Midbrain (tissue), 1 donor: ENCODE measurements around the gene INO80E.

ENCODE experiments used
- DNase-seq: peaks from one replicate; lab custom pipeline; 2025; lab: John Stamatoyannopoulos, UW

Gene INO80E

DNA sequence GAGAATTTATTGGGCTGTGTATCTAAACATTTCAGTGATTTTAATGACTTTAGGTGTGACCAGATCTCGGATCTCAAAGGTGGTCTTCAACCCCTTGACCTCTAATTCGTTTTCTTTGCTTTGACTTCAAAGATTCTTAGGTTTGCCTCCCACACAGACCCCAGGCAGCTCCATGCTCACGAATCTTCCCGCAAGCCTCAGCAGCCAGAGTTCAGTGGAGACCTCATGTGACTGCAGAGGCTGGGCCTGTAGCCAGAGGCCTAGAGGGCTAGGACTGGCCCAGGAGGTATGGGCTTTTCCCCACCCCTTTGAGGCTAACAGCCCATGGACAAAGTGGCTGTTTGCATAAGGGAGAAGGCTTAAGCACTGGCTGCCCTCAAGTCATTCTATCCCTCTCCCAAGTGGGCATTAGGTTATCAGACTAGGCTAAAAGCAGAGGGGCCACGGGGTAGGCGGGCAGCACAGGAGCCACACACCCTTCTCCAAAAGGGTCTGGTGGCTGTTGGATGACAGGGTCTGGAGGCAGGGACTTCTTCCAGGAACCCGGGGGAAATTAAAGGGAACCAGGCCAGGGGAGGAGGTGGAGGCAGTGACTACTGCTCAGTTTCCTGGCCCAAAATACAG lies 3.6 kb upstream of the INO80E start:
- DNase-seq = no peak

- no peak for DNase-seq
These were observed 2.7 kb upstream of the INO80E start for GRCh38 chr16:29993191-29993902.

DNA sequence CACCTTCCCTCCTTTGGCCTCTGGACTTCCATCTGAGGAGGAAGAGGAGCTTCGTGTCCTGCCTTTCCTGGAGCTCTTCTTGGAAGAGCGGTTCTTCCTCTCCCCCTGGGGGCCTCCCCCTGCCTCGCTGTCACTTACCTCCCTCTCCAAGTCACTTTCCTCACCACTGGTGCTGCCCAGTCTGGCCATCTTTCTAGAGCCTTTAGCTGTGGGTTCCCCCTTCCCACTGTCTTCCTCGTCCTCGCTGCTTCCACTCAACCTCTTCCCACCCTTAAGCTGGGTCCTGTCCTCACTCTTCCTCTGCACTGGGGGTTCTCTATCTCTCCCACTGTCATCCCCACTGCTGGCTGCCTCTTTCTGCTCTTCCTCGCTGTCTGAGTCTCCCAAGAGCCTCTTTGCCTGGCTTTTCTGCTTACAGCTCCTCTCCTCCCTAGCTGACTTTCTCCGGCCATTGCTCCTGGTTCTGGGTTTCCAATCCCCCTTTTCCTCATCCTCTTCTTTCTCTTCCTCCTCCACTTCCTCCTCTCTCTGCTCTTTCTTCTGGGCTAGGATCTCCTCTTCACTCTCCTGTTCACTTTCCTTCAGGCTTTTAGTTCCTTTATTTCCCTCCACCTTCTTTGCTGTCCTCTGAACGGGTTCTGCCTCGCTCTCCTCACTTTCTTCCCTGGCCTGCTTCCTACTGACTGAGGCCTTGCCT lies 2.0 kb upstream of the INO80E start:
- DNase-seq = no peak

- no peak for DNase-seq
These were observed 1.3 kb upstream of the INO80E start for GRCh38 chr16:29994600-29995323.

- peak; percentile 87 for DNase-seq
These were observed 624 bp upstream of the INO80E start, which contains the start of gene HIRIP3 for GRCh38 chr16:29995324-29995910. HIRIP3 (minus strand) TSS chr16:29995617; CDS start chr16:29995605, 12 bp downstream.

GRCh38 chr16:29996766-29997250 lies 767 bp downstream of the INO80E start:
- DNase-seq = no peak

- DNase-seq = no peak
These were observed 3.6 kb downstream of the INO80E start for GRCh38 chr16:29999605-30000004.

DNA sequence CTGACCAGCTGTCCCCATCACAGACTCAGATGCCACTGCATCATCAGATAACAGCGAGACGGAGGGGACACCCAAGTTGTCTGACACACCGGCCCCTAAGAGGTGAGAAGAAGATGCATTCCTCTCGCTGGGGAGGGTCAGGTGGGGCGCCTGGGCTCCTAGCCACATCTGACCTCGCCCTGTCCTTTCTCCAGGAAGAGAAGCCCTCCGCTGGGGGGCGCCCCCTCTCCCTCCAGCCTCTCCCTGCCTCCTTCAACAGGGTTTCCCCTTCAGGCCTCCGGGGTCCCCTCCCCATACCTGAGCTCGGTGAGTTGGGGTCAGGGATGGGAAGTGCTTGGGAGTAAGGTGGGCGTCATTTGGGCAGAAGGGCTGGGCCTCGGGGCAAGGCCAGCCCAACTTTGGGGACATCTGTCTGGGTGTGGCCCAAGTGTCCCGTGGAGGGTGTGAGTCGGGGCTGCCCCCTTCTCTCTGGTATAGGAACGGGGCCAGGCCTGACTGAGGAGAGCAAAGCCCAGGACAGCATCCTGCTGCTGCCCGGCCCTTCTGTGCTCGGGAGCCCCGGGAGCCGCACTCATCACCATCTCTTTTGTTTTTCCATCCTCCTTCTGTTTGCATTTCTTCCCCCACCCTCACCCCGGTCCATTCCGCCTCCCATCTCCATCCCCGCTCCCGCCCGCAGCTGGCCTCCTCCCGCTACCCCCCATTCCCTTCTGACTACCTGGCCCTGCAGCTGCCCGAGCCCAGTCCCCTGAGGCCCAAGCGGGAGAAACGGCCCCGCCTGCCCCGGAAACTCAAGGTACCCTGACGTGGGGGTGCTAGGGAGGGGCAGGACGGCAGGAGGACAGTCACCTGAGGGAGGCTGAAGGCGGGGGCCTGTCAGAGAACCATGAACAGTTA lies 4.9 kb downstream of the INO80E start:
- no peak for DNase-seq

DNA sequence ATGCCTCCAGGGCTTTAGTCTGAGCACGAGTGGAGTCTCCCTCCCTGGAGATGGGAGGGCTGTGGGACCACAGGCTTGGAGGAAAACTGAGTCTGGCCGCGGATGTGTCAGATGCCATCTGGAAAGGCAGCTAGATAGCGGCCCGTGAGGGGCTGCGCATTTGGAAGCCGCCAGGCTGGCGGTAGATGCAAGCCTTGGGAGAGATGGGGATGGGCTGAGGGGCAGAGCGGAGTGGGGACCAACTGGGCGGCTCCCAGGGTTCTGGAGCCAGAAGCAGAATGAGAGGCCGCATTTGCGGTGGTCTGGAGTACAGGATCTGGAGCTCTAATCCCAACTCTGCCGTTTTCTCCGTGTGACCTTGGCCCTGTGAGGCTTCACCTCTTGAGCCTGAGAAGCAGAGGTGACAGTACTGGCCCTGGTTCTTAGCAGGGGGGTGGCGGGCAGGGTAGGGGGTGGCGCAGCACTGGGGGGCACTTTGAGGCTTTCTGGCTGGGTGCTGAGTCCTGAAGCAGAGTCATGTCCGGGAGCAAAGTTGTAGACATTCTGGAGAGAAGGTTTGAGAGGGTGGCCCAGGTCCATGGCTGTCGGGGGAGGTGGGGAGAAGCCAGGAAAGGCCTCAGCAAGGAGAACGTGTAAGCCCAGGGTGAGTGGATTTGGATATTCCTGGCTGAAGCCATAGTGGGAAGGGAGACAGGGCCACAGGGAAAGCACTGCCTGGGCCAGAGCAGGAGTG lies 6.7 kb downstream of the INO80E start:
- no peak for DNase-seq

- DNase-seq = no peak
These were observed 7.8 kb downstream of the INO80E start for GRCh38 chr16:30003670-30004423.

DNA sequence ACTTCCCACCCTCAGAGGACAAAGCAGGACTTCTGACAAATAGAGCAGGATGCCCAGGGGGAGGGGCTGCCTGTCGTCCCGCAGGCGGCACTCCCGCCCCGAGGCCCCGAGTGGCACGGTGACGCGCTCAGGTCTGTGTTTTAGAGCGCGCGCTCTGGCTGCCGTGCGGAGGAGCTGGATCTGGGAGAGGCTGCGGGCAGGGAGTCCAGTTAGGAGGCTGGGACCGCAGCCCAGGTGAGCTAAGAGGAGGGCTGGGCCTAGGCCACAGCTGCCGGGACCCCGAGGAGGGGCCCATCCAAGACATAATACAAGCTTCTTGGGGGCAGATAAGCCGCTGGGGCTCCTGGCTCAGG lies 8.4 kb downstream of the INO80E start:
- no peak for DNase-seq

DNA sequence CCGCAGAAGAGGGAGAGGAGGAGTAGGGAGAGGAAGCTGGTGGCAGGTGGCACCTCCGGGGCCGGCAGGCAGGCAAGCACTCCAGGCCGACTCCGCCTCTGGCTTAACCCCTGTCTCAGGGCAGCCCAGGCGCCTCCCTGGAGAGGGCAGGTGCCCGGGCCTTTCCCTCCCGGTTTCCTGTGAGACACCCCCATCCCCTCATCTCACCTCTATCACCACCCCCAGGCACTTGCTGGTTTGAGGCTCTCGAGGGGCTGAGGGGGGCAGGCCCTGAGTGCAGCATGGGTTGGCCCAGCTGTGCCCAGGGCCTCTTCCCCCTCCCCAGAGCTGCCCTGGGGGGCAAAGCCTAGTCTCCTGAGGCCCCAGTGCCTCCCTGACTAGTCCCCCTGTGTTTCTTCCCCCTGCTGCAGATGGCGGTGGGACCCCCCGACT lies 8.8 kb downstream of the INO80E start:
- DNase-seq = no peak

- DNase-seq = peak; percentile 13
These were observed 9.5 kb downstream of the INO80E start for GRCh38 chr16:30005341-30006094.

DNA sequence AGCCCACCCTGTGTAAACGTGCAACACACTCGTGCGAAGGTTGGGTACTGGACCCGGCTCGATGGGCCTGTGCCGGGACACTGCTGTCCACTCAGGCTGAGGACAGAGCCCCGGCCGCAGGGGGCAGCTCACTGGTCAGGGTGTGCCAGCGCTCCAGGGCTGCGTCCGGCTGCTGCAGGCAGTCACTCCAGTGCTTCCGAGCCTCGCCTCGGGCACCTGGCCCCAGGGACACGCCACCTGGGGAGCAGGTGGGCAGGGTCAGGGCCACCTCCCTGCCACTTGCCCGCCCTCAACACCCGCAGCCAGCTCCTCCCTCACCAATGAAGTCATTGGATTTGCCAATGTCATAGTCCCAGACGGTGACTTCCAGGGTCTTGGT lies 10.0 kb downstream of the INO80E start:
- no peak for DNase-seq

GRCh38 chr16:30006659-30007377 lies 10.8 kb downstream of the INO80E start:
- DNase-seq = no peak

GRCh38 chr16:30007378-30007895 lies 11.4 kb downstream of the INO80E start:
- DNase-seq = no peak

DNA sequence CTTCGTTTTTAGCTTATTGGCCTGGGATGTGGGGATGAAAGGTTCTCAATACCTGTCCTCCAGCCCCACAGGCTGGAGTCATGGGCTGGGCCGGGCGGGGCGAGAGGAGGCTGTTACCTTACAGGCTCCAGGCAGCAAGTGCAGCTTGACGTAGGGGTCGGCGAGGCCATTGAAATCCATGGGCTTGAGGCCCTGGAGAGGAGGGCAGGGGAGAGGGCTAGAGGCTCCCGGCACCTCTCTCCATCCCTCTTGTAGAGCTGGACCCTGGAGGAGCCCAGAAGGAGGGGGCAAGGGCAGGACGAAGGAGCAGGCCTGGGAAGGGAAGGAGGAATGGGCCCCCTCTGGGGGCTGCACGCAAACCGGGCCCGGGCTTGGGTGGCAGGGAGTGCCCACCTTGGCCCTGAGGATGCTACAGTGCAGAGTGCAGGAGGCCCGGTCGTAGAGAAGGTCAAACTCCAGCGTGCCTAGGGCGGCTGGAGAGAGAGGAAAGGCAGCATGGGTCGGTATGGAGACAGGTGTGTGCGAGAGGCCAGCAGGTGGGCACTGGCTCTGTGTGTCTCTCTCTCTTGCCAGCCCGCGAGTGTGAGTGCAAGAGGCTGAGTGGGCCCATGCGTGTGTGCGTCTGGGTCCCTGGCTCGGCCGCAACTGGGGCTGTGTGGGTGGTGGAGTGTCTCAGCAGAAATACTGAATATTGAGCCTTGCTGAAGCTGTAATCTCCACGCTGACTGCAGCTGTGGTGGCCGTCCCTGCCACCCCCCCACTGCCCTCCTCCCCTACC lies 13.2 kb downstream of the INO80E start:
- no peak for DNase-seq
